ENCODE measurements around the gene GDF2.

- TF ChIP-seq CTCF (IDR thresholded peaks at IDR 0.05), result no peak
- no peak for TF ChIP-seq POLR2A (IDR thresholded peaks at IDR 0.05)
Measured at GRCh38 chr10:47278152-47278473, 44.1 kb upstream of the GDF2 start.
